GM12878 (cell line): Measurements from ENCODE around the gene FGR. TPM values are rescaled to one million over a fixed set of nuclear protein-coding genes. Genes with fewer than 3 reads are reported as not detected.
A peak's percentile ranks its signal among the peaks of the same experiment; 100 is the strongest.

Experiments used
- ATAC-seq: fragments of 200-7000 bp; cut with Tn5 transposase; 3 replicates; pipeline ENCODE4 v1.9.1; 2020; ENCODE audit warnings: mild to moderate bottlenecking, moderate library complexity
- BruUV-seq: library from RNA; stranded (reverse); fragments of 400-500 nt; replicated peaks from 2 replicates; lab custom pipeline; 2021; lab: Mats Ljungman, UMichigan
- CTCF ChIA-PET: fragments of 300-600 bp; sonication (Branson Sonifier 250); formaldehyde crosslinking; extraction: SDS; loops from one replicate; lab custom pipeline; 2021; ENCODE audit warnings: inconsistent platforms; lab: Yijun Ruan, JAX
- POLR2A ChIA-PET: fragments of 350-600 bp; formaldehyde crosslinking; extraction: SDS; loops from one replicate; lab custom pipeline; 2021; ENCODE audit warnings: inconsistent platforms; lab: Charles Lee
- RAD21 ChIA-PET: fragments of 300-600 bp; sonication (Branson Sonifier 250); formaldehyde crosslinking; loops from one replicate; lab custom pipeline; 2023; ENCODE audit warnings: antibody characterized with exemption; ENCODE audit not compliant: unreplicated experiment; lab: Charles Lee
- SMC1A ChIA-PET: fragments of 300-600 bp; sonication (Branson Sonifier 250); formaldehyde crosslinking; loops from one replicate; lab custom pipeline; 2023; ENCODE audit not compliant: unreplicated experiment, uncharacterized antibody; lab: Charles Lee
- DNase-seq: peaks from one replicate; pipeline ENCODE4 v3.0.0-alpha.2; 2011; ENCODE audit warnings: low read depth, low spot score
- FAIRE-seq: peaks from 3 replicates; lab custom pipeline; 2011; peaks lifted over from hg19 to GRCh38; lab: Jason Lieb, UNC
- H2AFZ ChIP-seq: 2 replicates; pipeline ENCODE4 v1.6.0; 2011; ENCODE audit warnings: low read depth, low read length, control low read depth; ENCODE audit not compliant: control insufficient read depth
- H3K27ac ChIP-seq: 2 replicates; pipeline ENCODE4 v1.5.1; 2011; ENCODE audit warnings: control low read depth; ENCODE audit not compliant: control insufficient read depth, insufficient read depth
- H3K27me3 ChIP-seq, 2 experiments: replicated peaks in 1 of 2; 2 replicates each; pipeline versions ENCODE4 v1.6.0 to v1.6.1; 2011; ENCODE audit warnings: low read length in 1 of 2; ENCODE audit not compliant: control insufficient read depth in 2 of 2, insufficient read depth in 2 of 2
- H3K36me3 ChIP-seq, 2 experiments: 2 replicates each; pipeline ENCODE4 v1.5.1; 2011; ENCODE audit warnings: low read length in 1 of 2; ENCODE audit not compliant: control insufficient read depth in 2 of 2, insufficient read depth in 2 of 2
- H3K4me1 ChIP-seq: 2 replicates; pipeline ENCODE4 v1.6.1; 2011; ENCODE audit warnings: mild to moderate bottlenecking, low read length, moderate library complexity, mixed read lengths; ENCODE audit not compliant: control insufficient read depth, insufficient read depth
- H3K4me2 ChIP-seq: 2 replicates; pipeline ENCODE4 v1.6.0; 2011; ENCODE audit warnings: control low read depth; ENCODE audit not compliant: control insufficient read depth, insufficient read depth
- H3K4me3 ChIP-seq: fragments of 200-600 bp; sonication (generic); 2 replicates; pipeline ENCODE4 v1.5.1; 2016
- H3K79me2 ChIP-seq: 2 replicates; pipeline ENCODE4 v1.6.0; 2011; ENCODE audit warnings: low read length; ENCODE audit not compliant: control insufficient read depth, insufficient read depth
- H3K9ac ChIP-seq: 2 replicates; pipeline ENCODE4 v1.8.0; 2011; ENCODE audit warnings: low read length, control low read depth, mixed read lengths; ENCODE audit not compliant: control insufficient read depth, insufficient read depth
- H3K9me3 ChIP-seq: replicated peaks from 3 replicates; pipeline ENCODE4 v1.5.1; 2011; ENCODE audit warnings: mild to moderate bottlenecking, low read length; ENCODE audit not compliant: control insufficient read depth, insufficient read depth
- H4K20me1 ChIP-seq: 2 replicates; pipeline ENCODE4 v1.6.0; 2011; ENCODE audit not compliant: control insufficient read depth, insufficient read depth
- ATF7 ChIP-seq: fragments of 450-650 bp; IDR thresholded peaks from 2 replicates; pipeline ENCODE4 v1.6.1; 2016; ENCODE audit warnings: low read depth, mild to moderate bottlenecking
- BCL3 ChIP-seq: IDR thresholded peaks from 2 replicates; pipeline ENCODE4 v1.6.1; 2011; ENCODE audit warnings: borderline replicate concordance, low read depth, mild to moderate bottlenecking, moderate library complexity, low read length; ENCODE audit not compliant: insufficient read depth, poor library complexity, severe bottlenecking
- CREM ChIP-seq: IDR thresholded peaks from 2 replicates; pipeline ENCODE4 v1.6.1; 2014; ENCODE audit warnings: antibody characterized with exemption, low read depth
- DPF2 ChIP-seq: fragments of 450-650 bp; IDR thresholded peaks from 2 replicates; pipeline ENCODE4 v1.6.1; 2017; ENCODE audit warnings: mild to moderate bottlenecking
- E2F4 ChIP-seq: IDR thresholded peaks from 2 replicates; pipeline ENCODE4 v1.6.1; 2012; ENCODE audit warnings: low read depth, low read length, improper control_type of control experiment
- GATAD2B ChIP-seq: fragments of 450-650 bp; conservative IDR thresholded peaks from 2 replicates; pipeline ENCODE4 v1.6.1; 2017; ENCODE audit warnings: low read depth, mild to moderate bottlenecking, moderate library complexity
- IKZF1 ChIP-seq: fragments of 450-650 bp; conservative IDR thresholded peaks from 2 replicates; pipeline ENCODE4 v1.6.1; 2017; ENCODE audit warnings: antibody characterized with exemption, mild to moderate bottlenecking
- IKZF2 ChIP-seq, 2 experiments: fragments of 450-650 bp; IDR thresholded peaks; 2 replicates each; pipeline ENCODE4 v1.6.1; 2017; ENCODE audit warnings: mild to moderate bottlenecking in 2 of 2, moderate library complexity in 2 of 2
- JUNB ChIP-seq: IDR thresholded peaks from 2 replicates; pipeline ENCODE4 v1.6.1; 2016; ENCODE audit warnings: antibody characterized with exemption, mild to moderate bottlenecking
- POLR2A ChIP-seq: IDR thresholded peaks from 2 replicates; pipeline ENCODE4 v1.6.1; 2011; ENCODE audit warnings: low read depth, mild to moderate bottlenecking, low read length
- RB1 ChIP-seq: fragments of 450-650 bp; formaldehyde crosslinking; IDR thresholded peaks from 2 replicates; pipeline ENCODE4 v1.6.1; 2017; ENCODE audit warnings: mild to moderate bottlenecking, borderline replicate concordance
- SMAD5 ChIP-seq: IDR thresholded peaks from 2 replicates; pipeline ENCODE4 v1.6.1; 2016; ENCODE audit warnings: antibody characterized with exemption, low read depth
- ZBED1 ChIP-seq: IDR thresholded peaks from 2 replicates; pipeline ENCODE4 v1.6.1; 2016; ENCODE audit warnings: borderline replicate concordance
- WGBS: methylation state at CpG from one replicate; pipeline ENCODE4 v1.1.6; 2016; ENCODE audit warnings: low lambda C conversion rate; ENCODE audit not compliant: insufficient replicate concordance, insufficient coverage; ENCODE audit errors: missing lambda C conversion rate; 5-methylcytosine and 5-hydroxymethylcytosine counted together
- in situ Hi-C: fragments of 300-500 bp; cut with MboI; formaldehyde crosslinking; loops from 9 replicates; pipeline ENCODE4 v1.14.3; 2018; ENCODE audit warnings: mixed read lengths
- intact Hi-C: fragments of 100-400 bp; cut with micrococcal nuclease; formaldehyde crosslinking; loops from one replicate; pipeline ENCODE4 v1.14.2; 2022; ENCODE audit not compliant: unreplicated experiment
- polyA plus RNA-seq, 11 experiments: library from polyadenylated mRNA; depleted of rRNA in 4 of 11; unstranded in 6 of 11; stranded (reverse) in 5 of 11; fragments of >200 nt; fragmentation: Nextera tagmentation in 4 of 11; fragmentation: Illumina TruSeq in 1 of 11; extraction: Ambion mirVana in 4 of 11; extraction: Trizol in 1 of 11; gene quantifications; 1 replicate in 1 of 11; 2 replicates in 10 of 11; pipeline versions ENCODE4 v1.2.1 to v1.2.3, GENCODE V29; 2011 to 2016; ENCODE audit warnings: inconsistent platforms in 2 of 11, missing spikeins in 2 of 11, low read depth in 1 of 11
- total RNA-seq, 4 experiments: library from RNA; depleted of rRNA in 3 of 4; stranded (reverse); fragments of >200 nt in 3 of 4; fragmentation: Illumina TruSeq in 1 of 4; extraction: Trizol in 1 of 4; gene quantifications; 2 replicates each; pipeline versions ENCODE4 v1.2.1 to v1.2.3, GENCODE V29; 2013 to 2021

The FGR gene
- total and polyA plus RNA-seq, 10 of the 15 experiments (the other 5 are each of a cell fraction or from before 2014, with no cell fraction given): 10.9 to 193 (median 74.7) TPM

DNA sequence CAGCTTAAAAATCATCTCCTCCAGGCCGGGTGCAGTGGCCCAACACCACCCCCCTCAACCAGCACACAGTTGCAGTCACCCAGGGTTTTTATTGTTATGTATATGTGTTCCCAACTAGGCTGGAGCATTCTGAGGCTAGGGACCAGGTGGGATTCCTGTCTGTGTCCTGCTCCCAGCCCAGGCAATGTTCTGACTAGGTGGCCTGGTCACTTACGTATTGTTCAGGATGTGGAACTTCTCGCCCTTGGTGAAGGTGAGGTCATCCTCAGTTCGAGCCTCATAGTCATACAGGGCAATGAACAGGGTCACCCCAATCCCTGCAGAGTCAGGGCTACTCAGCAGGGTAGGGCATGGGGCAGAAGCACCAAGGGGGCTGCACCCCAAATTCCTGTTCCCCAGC is 12.2 kb downstream of the FGR start:
- 26% methylated on average over 4 of the region's 4 CpGs for WGBS
- H3K27me3 ChIP-seq: no peaks in the 10 kb centered on the region
- DNase-seq (no peak), ATAC-seq (peak; percentile 39), FAIRE-seq (no peak)
- no peaks in the 10 kb centered on the region for H3K9me3 ChIP-seq
- H4K20me1 ChIP-seq: no peaks in the 10 kb centered on the region
- ChIA-PET CTCF (interaction anchor here (0.7 to 17.2 kb wide), 5 partner anchors 10 to 47 kb away, joined by 3 to 208 read pairs (median 8); partner anchors contain the start of gene AHDC1), POLR2A (interaction anchor here (0.5 to 14.3 kb wide), 8 partner anchors 8 to 243 kb away, joined by 3 to 141 read pairs (median 8); no protein-coding TSS in a partner anchor), SMC1A (interaction anchor here (1.0 to 10.4 kb wide), 5 partner anchors 8 to 67 kb away, joined by 3 to 114 read pairs (median 71); no protein-coding TSS in a partner anchor), RAD21 (interaction anchor here (0.6 to 17.1 kb wide), 5 partner anchors 9 to 478 kb away, joined by 3 to 211 read pairs (median 33); partner anchors contain the start of gene AHDC1)
- intact Hi-C loops: no loop called here
- no peak for TF ChIP-seq E2F4
- peak; percentile 17; the same call in 1 of the 2 replicates for TF ChIP-seq CREM
- TF ChIP-seq BCL3: no peak
- peak; percentile 83 for TF ChIP-seq ATF7
- peak; percentile 28; the same call in 1 of the 2 replicates for TF ChIP-seq GATAD2B
- TF ChIP-seq SMAD5: no peak
- TF ChIP-seq RB1: no peak
- peak; percentile 61; the same call in 1 of the 2 replicates for TF ChIP-seq DPF2
- TF ChIP-seq JUNB: peak; percentile 34
- TF ChIP-seq ZBED1: peak; percentile 66; the same call in 1 of the 2 replicates
- peak; percentile 6; the same call in 1 of the 2 replicates for TF ChIP-seq POLR2A
- TF ChIP-seq IKZF2 (IDR thresholded peaks at IDR 0.05): peak in 1 of 2 experiments; percentile 17; a peak in 2 of 4 replicates
- peak; percentile 60 for TF ChIP-seq IKZF1
- H3K4me3 ChIP-seq: peak overlapping the region; percentile 93
- peaks cover 59% of the 10 kb centered on the region for H3K4me1 ChIP-seq
- H3K9ac ChIP-seq: peak overlapping the region; percentile 14; the same call in 1 of the 2 replicates
- peak overlapping the region; percentile 5; the same call in 1 of the 2 replicates for H3K27ac ChIP-seq
- no TSS peak for BruUV-seq
- peak overlapping the region; percentile 47 for H3K4me2 ChIP-seq
- no peak overlapping the region for H2AFZ ChIP-seq
- H3K36me3 ChIP-seq: peaks cover 3 to 8% of the 10 kb centered on the region in 2 experiments; a peak in 3 of 4 replicates
- peaks cover 45% of the 10 kb centered on the region for H3K79me2 ChIP-seq
- in situ Hi-C loops: no loop called here
